ENCODE results near the gene BBX.

The BBX gene

GRCh38 chr3:107848351-107848915 lies 325.7 kb downstream of the BBX start:
- FAIRE-seq: no peak

- no peak for FAIRE-seq
Measured at GRCh38 chr3:107850681-107851080, 327.9 kb downstream of the BBX start.

GRCh38 chr3:107853821-107854220 lies 331.1 kb downstream of the BBX start:
- FAIRE-seq: no peak

GRCh38 chr3:107854733-107855132 lies 332.0 kb downstream of the BBX start:
- no peak for FAIRE-seq

GRCh38 chr3:107855710-107856109 lies 332.9 kb downstream of the BBX start:
- no peak for FAIRE-seq

- no peak for FAIRE-seq
Measured at GRCh38 chr3:107857854-107858253, 335.1 kb downstream of the BBX start.

GRCh38 chr3:107858876-107859275 lies 336.1 kb downstream of the BBX start:
- FAIRE-seq: no peak

All from endometrium (tissue), 2 donors.